Astrocyte of the spinal cord (primary cell): ENCODE measurements around the gene ELANE.
A peak's percentile ranks its signal among the peaks of the same experiment; 100 is the strongest.

Experiments
- DNase-seq: peaks from one replicate; pipeline ENCODE4 v3.0.0; 2011; ENCODE audit warnings: low read depth, low spot score
- H3K4me3 ChIP-seq: 2 replicates; pipeline ENCODE4 v1.5.1; 2011; ENCODE audit warnings: low read depth, mild to moderate bottlenecking, low read length, moderate library complexity
- in situ Hi-C: cut with HindIII; loops from 2 replicates; pipeline ENCODE4 v1.10.0; 2017; ENCODE audit warnings: low sequenced_read_pairs
- TF ChIP-seq, protein P1 (sequence below): IDR thresholded peaks from 2 replicates; pipeline ENCODE4 v1.5.1; 2012; ENCODE audit warnings: low read depth, mild to moderate bottlenecking, low read length, inconsistent platforms

The ELANE gene

DNA sequence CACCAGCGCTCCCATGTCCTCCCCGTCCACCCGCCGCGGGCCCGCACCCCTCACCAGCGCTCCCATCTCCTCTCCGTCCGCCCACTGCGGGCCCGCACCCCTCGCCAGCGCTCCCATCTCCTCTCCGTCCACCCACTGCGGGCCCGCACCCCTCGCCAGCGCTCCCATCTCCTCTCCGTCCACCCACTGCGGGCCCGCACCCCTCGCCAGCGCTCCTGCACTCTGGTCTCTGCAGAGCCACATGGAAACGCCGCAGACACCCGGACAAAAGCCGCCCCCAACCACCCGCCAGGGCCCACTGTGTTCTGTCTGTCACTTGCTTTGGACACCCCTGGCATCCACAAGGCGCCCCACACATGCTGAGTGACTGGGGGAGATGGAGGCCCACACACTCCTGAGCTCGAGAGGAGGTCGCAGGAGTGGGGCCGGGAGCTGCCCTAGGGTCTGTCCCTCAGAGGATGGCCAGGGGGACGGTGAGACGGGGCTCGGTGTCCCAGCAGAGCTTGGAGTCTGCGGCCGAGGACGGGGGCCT, 14.7 kb downstream of the ELANE start:
- TF ChIP-seq, protein P1, sequence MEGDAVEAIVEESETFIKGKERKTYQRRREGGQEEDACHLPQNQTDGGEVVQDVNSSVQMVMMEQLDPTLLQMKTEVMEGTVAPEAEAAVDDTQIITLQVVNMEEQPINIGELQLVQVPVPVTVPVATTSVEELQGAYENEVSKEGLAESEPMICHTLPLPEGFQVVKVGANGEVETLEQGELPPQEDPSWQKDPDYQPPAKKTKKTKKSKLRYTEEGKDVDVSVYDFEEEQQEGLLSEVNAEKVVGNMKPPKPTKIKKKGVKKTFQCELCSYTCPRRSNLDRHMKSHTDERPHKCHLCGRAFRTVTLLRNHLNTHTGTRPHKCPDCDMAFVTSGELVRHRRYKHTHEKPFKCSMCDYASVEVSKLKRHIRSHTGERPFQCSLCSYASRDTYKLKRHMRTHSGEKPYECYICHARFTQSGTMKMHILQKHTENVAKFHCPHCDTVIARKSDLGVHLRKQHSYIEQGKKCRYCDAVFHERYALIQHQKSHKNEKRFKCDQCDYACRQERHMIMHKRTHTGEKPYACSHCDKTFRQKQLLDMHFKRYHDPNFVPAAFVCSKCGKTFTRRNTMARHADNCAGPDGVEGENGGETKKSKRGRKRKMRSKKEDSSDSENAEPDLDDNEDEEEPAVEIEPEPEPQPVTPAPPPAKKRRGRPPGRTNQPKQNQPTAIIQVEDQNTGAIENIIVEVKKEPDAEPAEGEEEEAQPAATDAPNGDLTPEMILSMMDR: no peak
- in situ Hi-C loops: no loop called here
- no peak overlapping the region for H3K4me3 ChIP-seq

DNA sequence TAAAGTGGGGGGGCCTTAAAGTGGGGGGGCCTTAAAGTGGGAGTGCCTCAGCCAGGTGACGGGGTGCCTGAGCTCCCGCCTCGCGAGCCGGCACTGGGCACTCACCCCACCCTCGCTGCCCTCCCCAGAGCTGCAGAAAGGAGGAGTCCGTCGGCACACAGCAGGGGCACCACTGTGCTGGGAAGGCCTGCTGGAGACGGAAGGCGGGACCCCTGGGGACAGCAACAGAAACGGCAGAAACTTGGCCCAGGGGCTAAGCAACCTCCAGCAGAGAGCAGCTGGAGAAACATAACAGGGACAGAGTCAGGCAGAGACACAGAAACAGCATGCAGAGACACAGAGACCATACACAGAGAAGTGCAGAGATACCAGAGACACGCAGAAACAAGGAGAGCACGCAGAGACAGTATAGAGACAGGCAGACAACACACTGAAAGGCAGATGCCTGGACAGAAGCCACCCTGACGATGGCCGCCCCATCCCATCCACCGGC, 15.2 kb downstream of the ELANE start:
- DNase-seq: peak; percentile 75
- in situ Hi-C loops: no loop called here
- H3K4me3 ChIP-seq: no peak overlapping the region
- TF ChIP-seq, protein P1: no peak

More for the DNA sequence above, 14.7 kb downstream of the ELANE start:
- no peak for DNase-seq

DNA sequence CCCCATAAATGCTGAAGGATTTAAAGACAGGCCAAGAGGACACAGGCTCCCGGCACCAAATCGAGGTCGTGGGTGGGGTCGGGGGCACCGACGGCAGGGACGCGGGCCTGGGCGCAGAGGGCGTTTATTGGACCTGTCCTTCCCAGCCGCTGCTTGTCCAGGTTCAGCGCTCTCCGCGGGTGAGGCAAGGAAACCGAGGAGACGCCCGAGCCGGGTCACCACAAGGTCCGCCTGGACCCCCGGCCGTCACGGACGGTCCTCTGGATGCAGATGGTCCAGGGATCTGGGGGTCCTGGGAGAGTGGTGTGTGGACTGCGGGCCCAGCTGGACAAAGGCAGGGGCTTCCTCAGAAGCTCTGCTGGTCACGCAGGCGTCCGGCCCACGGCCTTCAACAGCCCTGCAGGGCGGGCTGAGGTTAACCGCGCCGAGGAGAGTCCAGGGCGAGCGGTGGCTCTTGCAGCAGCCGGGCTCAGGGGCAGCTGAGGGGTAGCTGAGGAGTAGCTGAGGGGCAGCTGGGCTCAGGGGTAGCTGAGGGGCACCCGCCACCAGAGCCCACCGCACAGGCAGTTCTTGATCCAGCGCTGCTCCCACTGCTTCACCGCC, 15.9 kb downstream of the ELANE start:
- in situ Hi-C loops: no loop called here
- TF ChIP-seq, protein P1: no peak
- no peak overlapping the region for H3K4me3 ChIP-seq

DNA sequence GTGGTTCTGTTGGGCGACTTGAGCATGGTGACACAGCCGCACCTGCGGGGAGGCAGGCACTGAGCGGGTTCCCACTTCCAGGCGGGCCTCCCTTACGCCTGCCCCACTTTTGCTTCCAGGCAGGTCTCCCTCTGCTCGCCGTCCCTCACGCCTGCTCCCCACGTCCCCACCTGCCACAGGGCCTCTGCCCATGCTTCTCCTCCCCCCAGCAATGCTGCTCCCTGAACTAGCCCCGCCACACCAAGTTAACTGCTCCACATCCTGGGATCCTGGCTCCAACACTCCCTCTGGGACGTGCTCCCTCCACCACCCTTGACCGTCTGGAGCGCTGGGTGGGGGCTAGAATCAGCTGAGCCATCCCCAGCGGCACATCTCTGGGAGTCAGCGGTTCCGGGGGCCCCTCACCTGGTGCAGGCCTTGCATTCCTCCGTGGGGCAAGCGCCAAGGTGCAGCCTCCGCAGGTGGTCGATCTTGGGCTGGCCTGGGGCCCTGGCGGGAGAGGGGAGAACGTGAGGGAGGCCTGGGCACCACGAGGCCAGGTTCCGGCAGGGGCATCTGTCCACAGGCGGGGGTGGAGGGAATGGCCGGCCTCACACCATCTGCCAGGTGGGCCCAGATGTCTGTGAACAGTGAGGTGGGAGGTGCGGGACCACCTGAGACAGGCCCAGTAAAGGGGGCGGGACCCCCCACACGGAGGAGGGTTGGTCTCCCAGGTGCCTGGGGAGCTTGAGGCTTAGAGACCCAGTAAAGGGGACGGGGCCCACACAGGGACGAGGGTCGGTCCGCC, 16.5 kb downstream of the ELANE start:
- no peak for DNase-seq
- no peak overlapping the region for H3K4me3 ChIP-seq
- in situ Hi-C loops: no loop called here
- TF ChIP-seq, protein P1: no peak

More for the DNA sequence above, 15.9 kb downstream of the ELANE start:
- no peak for DNase-seq

DNA sequence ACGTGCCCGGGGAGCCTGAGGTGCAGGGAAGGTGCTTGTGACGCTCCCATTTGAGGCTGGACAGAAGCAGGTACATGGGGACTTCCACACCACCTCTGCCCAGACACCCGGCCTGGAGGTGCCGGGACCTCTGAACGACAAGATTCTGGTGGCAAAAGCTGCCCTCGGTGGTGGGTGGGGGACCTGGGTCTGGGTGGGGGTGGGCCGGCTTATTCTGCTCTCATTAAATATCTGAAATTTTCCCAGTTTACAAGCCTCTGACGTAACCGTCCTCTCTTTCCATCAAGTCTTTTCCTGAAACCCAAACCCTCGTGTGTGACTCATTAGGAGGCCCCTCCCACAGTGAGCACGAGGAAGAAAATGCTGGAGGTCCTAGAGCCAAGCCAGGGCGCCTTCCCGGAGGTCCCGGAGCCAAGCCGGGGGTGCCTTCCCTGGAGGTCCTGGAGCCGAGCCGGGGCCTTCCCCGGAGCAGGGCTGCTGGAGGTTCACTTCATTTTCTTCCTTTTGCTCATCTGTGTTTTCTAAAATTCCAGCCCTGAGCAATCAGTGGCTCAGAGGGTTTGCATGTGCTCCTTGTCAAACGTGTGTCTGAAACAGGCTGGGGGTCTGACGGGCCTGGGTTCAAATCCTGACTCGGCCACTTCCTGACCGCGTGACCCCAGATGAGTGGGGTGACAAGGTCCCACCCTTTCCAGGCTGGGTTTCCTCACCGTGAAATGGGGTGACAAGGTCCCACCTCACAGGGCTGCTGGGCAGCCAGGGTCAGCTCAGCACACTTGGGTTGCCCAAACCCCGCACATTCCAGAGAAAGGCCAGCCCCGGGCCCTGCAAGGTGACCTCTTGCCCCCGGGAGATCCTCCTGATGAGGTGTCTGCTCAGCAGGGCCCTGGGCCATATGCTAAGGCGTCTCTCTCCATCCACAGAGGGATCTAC, 17.4 kb downstream of the ELANE start:
- H3K4me3 ChIP-seq: no peak overlapping the region
- TF ChIP-seq, protein P1: no peak
- peak; percentile 96 for DNase-seq
- in situ Hi-C loops: no loop called here

DNA sequence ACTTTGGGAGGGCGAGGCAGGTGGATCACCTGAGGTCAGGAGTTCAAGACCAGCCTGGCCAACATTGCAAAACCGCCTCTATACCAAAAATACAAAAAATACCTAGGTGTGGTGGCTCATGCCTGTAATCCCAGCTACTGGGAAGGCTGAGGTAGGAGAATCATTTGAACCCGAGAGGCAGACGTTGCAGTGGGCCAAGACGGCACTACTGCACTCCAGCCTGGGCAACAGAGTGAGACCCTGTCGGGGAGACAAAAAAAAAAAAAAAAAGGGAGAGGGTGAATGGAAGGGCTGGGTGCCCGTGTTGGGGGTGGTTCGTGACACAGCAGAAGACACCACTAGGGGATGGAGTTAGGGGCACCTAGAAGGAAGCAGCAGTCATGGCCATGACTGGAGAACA, 18.2 kb downstream of the ELANE start:
- in situ Hi-C loops: no loop called here
- TF ChIP-seq, protein P1: no peak
- no peak for DNase-seq
- H3K4me3 ChIP-seq: no peak overlapping the region
